Measurements from ENCODE around the gene STIMATE.

Gene STIMATE

GRCh38 chr3:52845157-52845556 is 52.2 kb downstream of the STIMATE start:
- H3K4me3 ChIP-seq (ENCODE audit: low read depth, low read length) = no peak overlapping the region
- no peak for TF ChIP-seq CTCF (IDR thresholded peaks at IDR 0.05; ENCODE audit: low read depth, low read length)
- no peaks in the 10 kb centered on the region for H3K27me3 ChIP-seq
- H3K36me3 ChIP-seq = no peaks in the 10 kb centered on the region
- no peaks in the 10 kb centered on the region for H3K4me1 ChIP-seq
- no peaks in the 10 kb centered on the region for H3K9me3 ChIP-seq
- no peak for DNase-seq

GRCh38 chr3:52844290-52844975 is 52.9 kb downstream of the STIMATE start:
- Histone ChIP-seq H3K9me3 (no peaks in the 10 kb centered on the region), H3K4me1 (no peaks in the 10 kb centered on the region), H3K27me3 (no peaks in the 10 kb centered on the region), H3K4me3 (ENCODE audit: low read depth, low read length) (no peak overlapping the region), H3K36me3 (no peaks in the 10 kb centered on the region)
- no peak for DNase-seq
- no peak for TF ChIP-seq CTCF (IDR thresholded peaks at IDR 0.05; ENCODE audit: low read depth, low read length)

GRCh38 chr3:52843881-52844280 is 53.5 kb downstream of the STIMATE start:
- TF ChIP-seq CTCF (IDR thresholded peaks at IDR 0.05; ENCODE audit: low read depth, low read length) = no peak
- Histone ChIP-seq H3K36me3 (no peaks in the 10 kb centered on the region), H3K9me3 (no peaks in the 10 kb centered on the region), H3K27me3 (no peaks in the 10 kb centered on the region), H3K4me1 (no peaks in the 10 kb centered on the region), H3K4me3 (ENCODE audit: low read depth, low read length) (no peak overlapping the region)
- no peak for DNase-seq

- Histone ChIP-seq H3K4me3 (ENCODE audit: low read depth, low read length) (no peak overlapping the region), H3K27me3 (no peaks in the 10 kb centered on the region), H3K36me3 (no peaks in the 10 kb centered on the region), H3K9me3 (no peaks in the 10 kb centered on the region), H3K4me1 (no peaks in the 10 kb centered on the region)
- no peak for DNase-seq
- TF ChIP-seq CTCF (IDR thresholded peaks at IDR 0.05; ENCODE audit: low read depth, low read length) = no peak
Measured at GRCh38 chr3:52843108-52843865, 54.1 kb downstream of the STIMATE start.

- H3K4me1 ChIP-seq = no peaks in the 10 kb centered on the region
- H3K4me3 ChIP-seq (ENCODE audit: low read depth, low read length) = no peak overlapping the region
- no peaks in the 10 kb centered on the region for H3K27me3 ChIP-seq
- no peaks in the 10 kb centered on the region for H3K9me3 ChIP-seq
- DNase-seq = no peak
- H3K36me3 ChIP-seq = no peaks in the 10 kb centered on the region
- no peak for TF ChIP-seq CTCF (IDR thresholded peaks at IDR 0.05; ENCODE audit: low read depth, low read length)
Measured at GRCh38 chr3:52842424-52842823, 54.9 kb downstream of the STIMATE start.

GRCh38 chr3:52841981-52842340 is 55.4 kb downstream of the STIMATE start:
- TF ChIP-seq CTCF (IDR thresholded peaks at IDR 0.05; ENCODE audit: low read depth, low read length) = no peak
- DNase-seq = no peak
- no peaks in the 10 kb centered on the region for H3K36me3 ChIP-seq

More at GRCh38 chr3:52841981-52842340, 55.4 kb downstream of the STIMATE start:
- Histone ChIP-seq H3K9me3 (no peaks in the 10 kb centered on the region), H3K4me3 (ENCODE audit: low read depth, low read length) (no peak overlapping the region), H3K4me1 (no peaks in the 10 kb centered on the region), H3K27me3 (no peaks in the 10 kb centered on the region)

All from BE2C (cell line).